GM23338 (cell line): ENCODE data around the gene ZNF516. TPM values are rescaled to one million over a fixed set of nuclear protein-coding genes. Genes with fewer than 3 reads are reported as not detected.
A peak's percentile ranks its signal among the peaks of the same experiment; 100 is the strongest.
"Not testable (repeated sequence)": the region's sequence is repeated elsewhere in the genome, so short reads cannot be mapped to it uniquely, and the experiment has no call there.

Experiments used
- ATAC-seq: fragments of 200-7000 bp; cut with Tn5 transposase; 3 replicates; pipeline ENCODE4 v1.9.1; 2020
- DNase-seq: peaks from one replicate; pipeline ENCODE4 v3.0.0-alpha.2; 2015; ENCODE audit warnings: low spot score
- H2AFZ ChIP-seq: fragments of 200-600 bp; sonication (generic); 2 replicates; pipeline ENCODE4 v1.8.0; 2016; ENCODE audit warnings: antibody characterized with exemption, mild to moderate bottlenecking, moderate library complexity
- H3F3A ChIP-seq: fragments of 200-600 bp; sonication (generic); replicated peaks from 2 replicates; pipeline ENCODE4 v1.8.0; 2017; ENCODE audit warnings: antibody characterized with exemption, mixed run types, low read depth
- H3K27ac ChIP-seq: fragments of 200-600 bp; sonication (generic); 2 replicates; pipeline ENCODE4 v1.6.1; 2016; ENCODE audit warnings: low read depth
- H3K27me3 ChIP-seq: fragments of 200-600 bp; sonication (generic); 2 replicates; pipeline ENCODE4 v1.8.0; 2016; ENCODE audit warnings: mild to moderate bottlenecking, mixed run types, moderate library complexity; ENCODE audit not compliant: insufficient read depth
- H3K36me3 ChIP-seq: fragments of 200-600 bp; sonication (generic); 2 replicates; pipeline ENCODE4 v1.8.0; 2016; ENCODE audit warnings: mild to moderate bottlenecking; ENCODE audit not compliant: insufficient read depth
- H3K4me1 ChIP-seq: fragments of 200-600 bp; sonication (generic); 2 replicates; pipeline ENCODE4 v1.8.0; 2016; ENCODE audit warnings: mild to moderate bottlenecking, moderate library complexity; ENCODE audit not compliant: insufficient read depth
- H3K4me2 ChIP-seq: fragments of 200-600 bp; sonication (generic); 2 replicates; pipeline ENCODE4 v1.7.1; 2017; ENCODE audit warnings: mixed run types
- H3K4me3 ChIP-seq: fragments of 200-600 bp; sonication (generic); 2 replicates; pipeline ENCODE4 v1.6.1; 2016; ENCODE audit warnings: mixed run types
- H3K79me2 ChIP-seq: fragments of 200-600 bp; sonication (generic); replicated peaks from 2 replicates; pipeline ENCODE4 v1.8.0; 2017; ENCODE audit warnings: mild to moderate bottlenecking; ENCODE audit not compliant: insufficient read depth
- H3K9me2 ChIP-seq: fragments of 200-600 bp; sonication (generic); 2 replicates; pipeline ENCODE4 v1.8.0; 2017; ENCODE audit not compliant: insufficient read depth
- H4K20me1 ChIP-seq: fragments of 200-600 bp; sonication (generic); replicated peaks from 2 replicates; pipeline ENCODE4 v1.8.0; 2017; ENCODE audit warnings: mild to moderate bottlenecking; ENCODE audit not compliant: insufficient read depth
- H3K27ac Mint-ChIP-seq: 2 replicates; pipeline ENCODE4 v1.8.0; 2020; ENCODE audit warnings: inconsistent platforms, mild to moderate bottlenecking, moderate library complexity, mixed read lengths
- H3K27me3 Mint-ChIP-seq: 3 replicates; pipeline ENCODE4 v1.8.0; 2022; ENCODE audit warnings: low read depth, mild to moderate bottlenecking, moderate library complexity, mixed read lengths, inconsistent platforms; ENCODE audit not compliant: insufficient read depth, poor library complexity
- H3K36me3 Mint-ChIP-seq: 3 replicates; pipeline ENCODE4 v1.8.0; 2021; ENCODE audit warnings: low read depth, mild to moderate bottlenecking, inconsistent platforms, moderate library complexity, mixed read lengths
- H3K4me1 Mint-ChIP-seq: 3 replicates; pipeline ENCODE4 v1.8.0; 2020; ENCODE audit warnings: mild to moderate bottlenecking, inconsistent platforms, mixed read lengths
- H3K4me3 Mint-ChIP-seq: 3 replicates; pipeline ENCODE4 v1.8.0; 2021; ENCODE audit warnings: moderate library complexity, mild to moderate bottlenecking, inconsistent platforms, mixed read lengths
- H3K9me3 Mint-ChIP-seq: 3 replicates; pipeline ENCODE4 v1.8.0; 2020; ENCODE audit warnings: moderate library complexity, mild to moderate bottlenecking, inconsistent platforms, mixed read lengths
- CREB1 ChIP-seq: fragments of 250-450 bp; sonication (Bioruptor Pico); IDR thresholded peaks from 2 replicates; pipeline ENCODE4 v1.5.0; 2020; ENCODE audit warnings: low read depth, mild to moderate bottlenecking, moderate library complexity
- STAT1 ChIP-seq: IDR thresholded peaks from one replicate; pipeline ENCODE4 v1.6.1; 2016; ENCODE audit warnings: antibody characterized with exemption; ENCODE audit not compliant: unreplicated experiment
- ZNF114 ChIP-seq: fragments of 250-450 bp; sonication (Bioruptor Pico); IDR thresholded peaks from 2 replicates; pipeline ENCODE4 v1.5.0; 2020; ENCODE audit warnings: mild to moderate bottlenecking, moderate library complexity
- ZNF331 ChIP-seq: fragments of 250-450 bp; sonication (Bioruptor Pico); IDR thresholded peaks from 2 replicates; pipeline ENCODE4 v1.5.0; 2020; ENCODE audit warnings: low read depth, mild to moderate bottlenecking, moderate library complexity
- polyA plus RNA-seq: library from polyadenylated mRNA; unstranded; fragments of >200 nt; fragmentation: Nextera tagmentation; extraction: Ambion mirVana; gene quantifications from 2 replicates; pipeline ENCODE4 v1.2.1, GENCODE V29; 2016
- total RNA-seq: library from RNA; depleted of rRNA; stranded (reverse); fragments of >200 nt; shearing (Covaris generic); gene quantifications from 2 replicates; pipeline ENCODE4 v1.2.3, GENCODE V29; 2014
- TF ChIP-seq, protein P1 (sequence below): IDR thresholded peaks from one replicate; pipeline ENCODE4 v1.6.1; 2018; ENCODE audit warnings: antibody characterized with exemption; ENCODE audit not compliant: unreplicated experiment
- TF ChIP-seq, protein P2 (sequence below): IDR thresholded peaks from 2 replicates; pipeline ENCODE4 v1.6.1; 2016; ENCODE audit warnings: antibody characterized with exemption
- TF ChIP-seq, protein P3 (sequence below): fragments of 250-450 bp; sonication (Bioruptor Pico); IDR thresholded peaks from 2 replicates; pipeline ENCODE4 v1.5.0; 2020; ENCODE audit warnings: mild to moderate bottlenecking, moderate library complexity

ZNF516 gene
- total and polyA plus RNA-seq, 2 experiments from 2014 or later = 11.9 to 24.2 TPM

DNA sequence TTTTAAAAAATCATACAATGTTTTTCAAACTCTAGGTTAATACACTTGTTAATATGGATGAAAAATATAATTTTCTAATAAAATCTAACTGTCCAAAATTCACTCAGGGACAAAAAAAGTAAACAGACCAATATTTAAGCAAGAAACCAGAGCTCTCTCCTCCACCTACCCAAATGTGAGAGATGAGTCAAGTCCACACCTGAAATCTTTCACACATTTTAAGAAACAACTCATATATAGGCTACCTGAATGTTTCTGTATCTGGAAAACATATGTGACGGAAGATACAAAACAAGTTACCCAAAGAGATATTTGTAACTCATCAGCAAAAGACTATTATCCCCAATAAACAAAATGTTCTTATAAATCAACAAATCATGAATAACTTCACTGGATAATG lies 20.2 kb downstream of the ZNF516 start:
- peaks cover 18% of the 10 kb centered on the region for H3K4me1 Mint-ChIP-seq

DNA sequence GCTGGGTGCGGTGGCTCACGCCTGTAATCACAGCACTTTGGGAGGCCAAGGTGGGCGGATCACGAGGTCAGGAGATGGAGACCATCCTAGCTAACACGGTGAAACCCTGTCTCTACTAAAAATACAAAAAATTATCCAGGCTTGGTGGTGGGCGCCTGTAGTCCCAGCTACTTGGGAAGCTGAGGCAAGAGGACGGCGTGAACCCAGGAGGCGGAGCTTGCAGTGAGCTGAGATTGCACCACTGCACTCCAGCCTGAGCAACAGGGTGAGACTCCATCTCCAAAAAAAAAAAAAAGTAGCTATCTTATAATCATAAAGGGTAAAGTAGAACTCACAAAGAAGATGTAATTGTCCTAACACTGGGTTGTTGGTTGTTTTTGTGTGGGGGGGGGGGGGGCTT lies 21.5 kb downstream of the ZNF516 start:
- not testable (repeated sequence) for H3K27me3 ChIP-seq, H2AFZ ChIP-seq, H3K27ac ChIP-seq, H3K27me3 Mint-ChIP-seq, H3K27ac Mint-ChIP-seq, H3K9me2 ChIP-seq, ATAC-seq, H3K4me3 ChIP-seq, H3K36me3 ChIP-seq, DNase-seq, H3K4me1 ChIP-seq, H3K9me3 Mint-ChIP-seq, H3K4me2 ChIP-seq, H3K4me3 Mint-ChIP-seq, H3K36me3 Mint-ChIP-seq, H4K20me1 ChIP-seq, H3F3A ChIP-seq
- peaks cover 41% of the 10 kb centered on the region for H3K79me2 ChIP-seq
- peaks cover 16% of the 10 kb centered on the region for H3K4me1 Mint-ChIP-seq

More for the DNA sequence above, 20.2 kb downstream of the ZNF516 start:
- no peak for ATAC-seq
- no peaks in the 10 kb centered on the region for H4K20me1 ChIP-seq
- H3K79me2 ChIP-seq = peaks cover 38% of the 10 kb centered on the region
- no peak overlapping the region for H2AFZ ChIP-seq
- Mint-ChIP-seq H3K27ac (0 out of 2 replicates have a peak overlapping the region, but pooled peaks have one; percentile 27), H3K9me3 (no peaks in the 10 kb centered on the region), H3K27me3 (peaks cover 9% of the 10 kb centered on the region), H3K36me3 (no peaks in the 10 kb centered on the region), H3K4me3 (no peak overlapping the region)
- peaks cover 6% of the 10 kb centered on the region for H3K4me1 ChIP-seq
- H3F3A ChIP-seq = no peaks in the 10 kb centered on the region
- no peak overlapping the region for H3K27ac ChIP-seq
- no peaks in the 10 kb centered on the region for H3K9me2 ChIP-seq
- no peak overlapping the region for H3K4me3 ChIP-seq
- H3K4me2 ChIP-seq = no peak overlapping the region
- no peak for DNase-seq
- TF ChIP-seq, protein P1, sequence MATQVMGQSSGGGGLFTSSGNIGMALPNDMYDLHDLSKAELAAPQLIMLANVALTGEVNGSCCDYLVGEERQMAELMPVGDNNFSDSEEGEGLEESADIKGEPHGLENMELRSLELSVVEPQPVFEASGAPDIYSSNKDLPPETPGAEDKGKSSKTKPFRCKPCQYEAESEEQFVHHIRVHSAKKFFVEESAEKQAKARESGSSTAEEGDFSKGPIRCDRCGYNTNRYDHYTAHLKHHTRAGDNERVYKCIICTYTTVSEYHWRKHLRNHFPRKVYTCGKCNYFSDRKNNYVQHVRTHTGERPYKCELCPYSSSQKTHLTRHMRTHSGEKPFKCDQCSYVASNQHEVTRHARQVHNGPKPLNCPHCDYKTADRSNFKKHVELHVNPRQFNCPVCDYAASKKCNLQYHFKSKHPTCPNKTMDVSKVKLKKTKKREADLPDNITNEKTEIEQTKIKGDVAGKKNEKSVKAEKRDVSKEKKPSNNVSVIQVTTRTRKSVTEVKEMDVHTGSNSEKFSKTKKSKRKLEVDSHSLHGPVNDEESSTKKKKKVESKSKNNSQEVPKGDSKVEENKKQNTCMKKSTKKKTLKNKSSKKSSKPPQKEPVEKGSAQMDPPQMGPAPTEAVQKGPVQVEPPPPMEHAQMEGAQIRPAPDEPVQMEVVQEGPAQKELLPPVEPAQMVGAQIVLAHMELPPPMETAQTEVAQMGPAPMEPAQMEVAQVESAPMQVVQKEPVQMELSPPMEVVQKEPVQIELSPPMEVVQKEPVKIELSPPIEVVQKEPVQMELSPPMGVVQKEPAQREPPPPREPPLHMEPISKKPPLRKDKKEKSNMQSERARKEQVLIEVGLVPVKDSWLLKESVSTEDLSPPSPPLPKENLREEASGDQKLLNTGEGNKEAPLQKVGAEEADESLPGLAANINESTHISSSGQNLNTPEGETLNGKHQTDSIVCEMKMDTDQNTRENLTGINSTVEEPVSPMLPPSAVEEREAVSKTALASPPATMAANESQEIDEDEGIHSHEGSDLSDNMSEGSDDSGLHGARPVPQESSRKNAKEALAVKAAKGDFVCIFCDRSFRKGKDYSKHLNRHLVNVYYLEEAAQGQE = no peak
- TF ChIP-seq, protein P2, sequence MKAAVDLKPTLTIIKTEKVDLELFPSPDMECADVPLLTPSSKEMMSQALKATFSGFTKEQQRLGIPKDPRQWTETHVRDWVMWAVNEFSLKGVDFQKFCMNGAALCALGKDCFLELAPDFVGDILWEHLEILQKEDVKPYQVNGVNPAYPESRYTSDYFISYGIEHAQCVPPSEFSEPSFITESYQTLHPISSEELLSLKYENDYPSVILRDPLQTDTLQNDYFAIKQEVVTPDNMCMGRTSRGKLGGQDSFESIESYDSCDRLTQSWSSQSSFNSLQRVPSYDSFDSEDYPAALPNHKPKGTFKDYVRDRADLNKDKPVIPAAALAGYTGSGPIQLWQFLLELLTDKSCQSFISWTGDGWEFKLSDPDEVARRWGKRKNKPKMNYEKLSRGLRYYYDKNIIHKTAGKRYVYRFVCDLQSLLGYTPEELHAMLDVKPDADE = no peak
- no peak for TF ChIP-seq CREB1 (CRISPR knock-in tag)
- TF ChIP-seq ZNF331 = no peak
- H3K27me3 ChIP-seq = no peaks in the 10 kb centered on the region
- H3K36me3 ChIP-seq = no peaks in the 10 kb centered on the region

DNA sequence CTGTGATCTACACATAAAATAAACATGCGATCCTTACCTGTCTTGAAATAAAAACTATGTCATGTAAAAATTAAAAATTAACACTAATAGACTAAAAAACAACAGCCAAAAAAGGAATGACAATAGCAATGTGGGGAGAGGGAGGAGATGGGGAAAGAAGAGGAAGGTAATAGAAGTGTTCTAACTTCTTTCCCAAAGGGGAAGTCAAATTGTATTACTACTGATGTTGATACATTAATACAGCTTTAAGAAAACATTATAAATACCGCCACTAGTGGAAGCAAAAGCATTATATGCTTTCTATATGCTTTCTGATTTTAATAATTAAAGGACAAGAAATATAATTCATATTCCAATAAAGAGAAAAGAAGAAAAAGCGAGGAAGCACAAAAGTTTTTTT lies 22.2 kb downstream of the ZNF516 start:
- H3K4me3 Mint-ChIP-seq = no peak overlapping the region
- H3K9me2 ChIP-seq = no peaks in the 10 kb centered on the region
- peaks cover 18% of the 10 kb centered on the region for H3K4me1 Mint-ChIP-seq
- no peaks in the 10 kb centered on the region for H3K27me3 ChIP-seq
- H3K36me3 ChIP-seq = no peaks in the 10 kb centered on the region
- no peak overlapping the region for H3K27ac Mint-ChIP-seq
- H3K4me1 ChIP-seq = peaks cover 5% of the 10 kb centered on the region
- ATAC-seq (no peak), DNase-seq (no peak)
- H3K27me3 Mint-ChIP-seq = peaks cover 5% of the 10 kb centered on the region
- H3K27ac ChIP-seq = no peak overlapping the region
- no peaks in the 10 kb centered on the region for H3K9me3 Mint-ChIP-seq
- H3K4me2 ChIP-seq = no peak overlapping the region
- no peak overlapping the region for H2AFZ ChIP-seq
- 0 out of 3 replicates have a peak, but pooled peaks cover 5% of the 10 kb centered on the region for H3K36me3 Mint-ChIP-seq
- H3F3A ChIP-seq = no peaks in the 10 kb centered on the region
- H3K79me2 ChIP-seq = peaks cover 41% of the 10 kb centered on the region
- H3K4me3 ChIP-seq = no peak overlapping the region
- H4K20me1 ChIP-seq = 0 out of 2 replicates have a peak, but pooled peaks cover 6% of the 10 kb centered on the region
- TF ChIP-seq ZNF114 (CRISPR knock-in tag) = no peak
- TF ChIP-seq, protein P3, sequence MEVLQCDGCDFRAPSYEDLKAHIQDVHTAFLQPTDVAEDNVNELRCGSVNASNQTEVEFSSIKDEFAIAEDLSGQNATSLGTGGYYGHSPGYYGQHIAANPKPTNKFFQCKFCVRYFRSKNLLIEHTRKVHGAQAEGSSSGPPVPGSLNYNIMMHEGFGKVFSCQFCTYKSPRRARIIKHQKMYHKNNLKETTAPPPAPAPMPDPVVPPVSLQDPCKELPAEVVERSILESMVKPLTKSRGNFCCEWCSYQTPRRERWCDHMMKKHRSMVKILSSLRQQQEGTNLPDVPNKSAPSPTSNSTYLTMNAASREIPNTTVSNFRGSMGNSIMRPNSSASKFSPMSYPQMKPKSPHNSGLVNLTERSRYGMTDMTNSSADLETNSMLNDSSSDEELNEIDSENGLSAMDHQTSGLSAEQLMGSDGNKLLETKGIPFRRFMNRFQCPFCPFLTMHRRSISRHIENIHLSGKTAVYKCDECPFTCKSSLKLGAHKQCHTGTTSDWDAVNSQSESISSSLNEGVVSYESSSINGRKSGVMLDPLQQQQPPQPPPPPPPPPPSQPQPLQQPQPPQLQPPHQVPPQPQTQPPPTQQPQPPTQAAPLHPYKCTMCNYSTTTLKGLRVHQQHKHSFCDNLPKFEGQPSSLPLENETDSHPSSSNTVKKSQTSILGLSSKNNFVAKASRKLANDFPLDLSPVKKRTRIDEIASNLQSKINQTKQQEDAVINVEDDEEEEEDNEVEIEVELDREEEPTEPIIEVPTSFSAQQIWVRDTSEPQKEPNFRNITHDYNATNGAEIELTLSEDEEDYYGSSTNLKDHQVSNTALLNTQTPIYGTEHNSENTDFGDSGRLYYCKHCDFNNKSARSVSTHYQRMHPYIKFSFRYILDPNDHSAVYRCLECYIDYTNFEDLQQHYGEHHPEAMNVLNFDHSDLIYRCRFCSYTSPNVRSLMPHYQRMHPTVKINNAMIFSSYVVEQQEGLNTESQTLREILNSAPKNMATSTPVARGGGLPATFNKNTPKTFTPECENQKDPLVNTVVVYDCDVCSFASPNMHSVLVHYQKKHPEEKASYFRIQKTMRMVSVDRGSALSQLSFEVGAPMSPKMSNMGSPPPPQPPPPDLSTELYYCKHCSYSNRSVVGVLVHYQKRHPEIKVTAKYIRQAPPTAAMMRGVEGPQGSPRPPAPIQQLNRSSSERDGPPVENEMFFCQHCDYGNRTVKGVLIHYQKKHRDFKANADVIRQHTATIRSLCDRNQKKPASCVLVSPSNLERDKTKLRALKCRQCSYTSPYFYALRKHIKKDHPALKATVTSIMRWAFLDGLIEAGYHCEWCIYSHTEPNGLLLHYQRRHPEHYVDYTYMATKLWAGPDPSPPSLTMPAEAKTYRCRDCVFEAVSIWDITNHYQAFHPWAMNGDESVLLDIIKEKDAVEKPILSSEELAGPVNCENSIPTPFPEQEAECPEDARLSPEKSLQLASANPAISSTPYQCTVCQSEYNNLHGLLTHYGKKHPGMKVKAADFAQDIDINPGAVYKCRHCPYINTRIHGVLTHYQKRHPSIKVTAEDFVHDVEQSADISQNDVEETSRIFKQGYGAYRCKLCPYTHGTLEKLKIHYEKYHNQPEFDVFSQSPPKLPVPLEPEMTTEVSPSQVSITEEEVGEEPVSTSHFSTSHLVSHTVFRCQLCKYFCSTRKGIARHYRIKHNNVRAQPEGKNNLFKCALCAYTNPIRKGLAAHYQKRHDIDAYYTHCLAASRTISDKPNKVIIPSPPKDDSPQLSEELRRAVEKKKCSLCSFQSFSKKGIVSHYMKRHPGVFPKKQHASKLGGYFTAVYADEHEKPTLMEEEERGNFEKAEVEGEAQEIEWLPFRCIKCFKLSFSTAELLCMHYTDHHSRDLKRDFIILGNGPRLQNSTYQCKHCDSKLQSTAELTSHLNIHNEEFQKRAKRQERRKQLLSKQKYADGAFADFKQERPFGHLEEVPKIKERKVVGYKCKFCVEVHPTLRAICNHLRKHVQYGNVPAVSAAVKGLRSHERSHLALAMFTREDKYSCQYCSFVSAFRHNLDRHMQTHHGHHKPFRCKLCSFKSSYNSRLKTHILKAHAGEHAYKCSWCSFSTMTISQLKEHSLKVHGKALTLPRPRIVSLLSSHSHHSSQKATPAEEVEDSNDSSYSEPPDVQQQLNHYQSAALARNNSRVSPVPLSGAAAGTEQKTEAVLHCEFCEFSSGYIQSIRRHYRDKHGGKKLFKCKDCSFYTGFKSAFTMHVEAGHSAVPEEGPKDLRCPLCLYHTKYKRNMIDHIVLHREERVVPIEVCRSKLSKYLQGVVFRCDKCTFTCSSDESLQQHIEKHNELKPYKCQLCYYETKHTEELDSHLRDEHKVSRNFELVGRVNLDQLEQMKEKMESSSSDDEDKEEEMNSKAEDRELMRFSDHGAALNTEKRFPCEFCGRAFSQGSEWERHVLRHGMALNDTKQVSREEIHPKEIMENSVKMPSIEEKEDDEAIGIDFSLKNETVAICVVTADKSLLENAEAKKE (CRISPR knock-in tag) = no peak
- no peak for TF ChIP-seq STAT1
